Stimulated activated CD4-positive, alpha-beta T cell treated with anti-CD3 and anti-CD28 coated beads, Interleukin-15, amount 100 ng/mL, for 1 hour (primary cell): ENCODE data around the gene VIPR1.
"Not testable (repeated sequence)": the region's sequence is repeated elsewhere in the genome, so short reads cannot be mapped to it uniquely, and the experiment has no call there.

ENCODE experiments used
- DNase-seq, 2 donors: peaks; one replicate each; pipeline ENCODE4 v3.0.0-alpha.2; 2020; ENCODE audit warnings: low read depth in 1 of 2, low spot score in 1 of 2

The VIPR1 gene

GRCh38 chr3:42569593-42570142 lies 67.2 kb downstream of the VIPR1 start:
- no peak for DNase-seq

DNA sequence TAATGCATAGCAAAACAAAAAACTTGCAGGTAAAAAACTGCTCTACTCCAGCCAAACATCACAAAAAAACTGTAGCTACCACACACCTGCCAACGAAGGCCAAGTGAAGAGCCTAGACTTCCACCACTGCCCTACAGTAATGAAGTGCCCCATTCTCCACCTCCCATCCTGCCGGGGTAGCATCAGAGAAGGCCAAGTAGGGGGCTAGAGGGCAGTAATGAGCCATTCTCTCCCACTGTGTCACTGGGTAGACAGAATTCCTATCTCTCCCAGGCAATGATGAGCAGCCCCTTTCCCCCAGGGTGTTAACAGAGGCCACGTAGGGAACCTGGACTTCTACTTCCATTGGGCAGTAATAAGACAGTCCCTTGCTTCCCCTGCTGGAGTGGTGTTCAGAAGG lies 69.8 kb downstream of the VIPR1 start:
- DNase-seq, result no peak

DNA sequence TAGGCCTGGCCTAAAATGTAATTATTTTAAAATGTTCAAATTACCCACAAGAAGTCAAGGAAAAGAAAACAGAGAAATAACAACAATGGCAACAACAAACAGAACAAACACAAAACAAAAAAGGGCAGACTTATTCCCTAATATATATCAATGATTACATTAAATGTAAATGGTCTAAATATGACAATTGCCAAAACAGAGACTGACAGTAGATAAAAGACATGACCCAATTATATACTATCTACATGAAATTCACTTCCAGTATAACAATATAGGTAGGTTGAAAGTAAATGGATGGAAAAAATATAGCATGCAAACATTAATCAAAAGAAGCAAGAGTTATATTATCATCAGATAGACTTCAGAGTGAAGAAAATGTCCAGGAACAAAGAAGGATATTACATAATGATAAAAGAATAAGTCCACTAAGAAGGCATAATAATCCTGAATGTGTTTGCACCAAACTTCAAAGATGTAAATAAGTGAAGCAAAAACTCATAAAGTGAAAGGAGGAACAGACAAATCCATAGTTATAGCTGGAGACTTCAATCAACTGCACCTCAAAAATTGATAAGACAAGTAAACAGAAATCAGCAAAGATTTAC lies 72.8 kb downstream of the VIPR1 start:
- no peak for DNase-seq

GRCh38 chr3:42578054-42578453 lies 75.6 kb downstream of the VIPR1 start:
- no peak for DNase-seq

- not testable (repeated sequence) for DNase-seq
Measured at GRCh38 chr3:42579346-42579745, 76.9 kb downstream of the VIPR1 start.

DNA sequence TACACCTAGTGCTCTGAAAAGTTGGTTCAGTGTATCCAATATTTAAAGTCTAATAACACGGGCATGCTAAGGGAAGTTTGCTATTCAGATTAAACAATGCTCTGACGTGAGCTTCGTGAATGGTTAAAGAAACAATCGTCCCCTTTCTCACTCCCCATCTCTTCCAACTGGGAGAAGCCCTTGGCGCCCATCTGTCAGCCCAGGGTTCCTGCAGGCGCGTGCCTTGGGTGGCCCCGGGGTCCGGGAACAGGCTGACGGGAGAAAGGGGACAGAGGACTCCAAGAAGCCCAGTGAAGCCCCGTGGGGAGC lies 78.9 kb downstream of the VIPR1 start:
- no peak for DNase-seq

DNA sequence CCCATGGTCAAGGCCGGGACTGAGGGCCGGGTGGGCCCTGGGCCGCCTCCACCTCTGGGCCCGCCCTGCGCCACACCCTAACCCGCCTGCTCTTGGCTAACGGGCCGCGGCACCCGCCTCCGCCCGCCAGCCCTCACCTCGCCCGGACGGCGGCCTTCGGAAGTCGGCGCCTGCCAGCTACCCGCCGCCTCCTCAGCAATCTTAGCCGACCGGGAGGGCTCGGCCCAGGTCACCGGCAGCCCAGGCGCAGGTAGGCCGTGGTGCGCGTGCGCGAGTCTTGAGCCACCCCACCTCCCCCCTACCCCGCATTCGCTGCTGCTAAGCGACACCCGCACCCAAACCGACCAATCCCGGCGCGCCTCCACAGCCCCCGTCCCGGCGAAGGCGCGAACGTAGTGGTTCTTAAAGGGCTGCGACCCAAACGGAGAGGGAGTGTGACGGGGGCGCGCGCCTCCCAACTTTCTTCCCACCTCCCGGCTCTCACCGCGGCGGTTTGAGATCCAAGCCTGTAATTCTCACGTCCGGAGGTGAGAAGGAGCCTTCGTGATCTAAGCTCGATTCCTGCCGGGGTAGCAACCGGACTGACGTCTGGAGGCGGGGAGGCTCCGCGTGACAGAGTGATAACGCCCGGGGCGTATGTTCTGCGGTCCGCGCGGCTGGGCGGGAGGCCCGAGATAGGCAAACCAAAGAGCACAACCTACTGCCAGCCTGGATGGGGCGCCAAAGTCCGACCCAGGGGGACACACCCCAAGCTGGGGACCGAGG lies 79.4 kb downstream of the VIPR1 start, which contains the start of gene SEC22C:
Gene SEC22C (minus strand): TSS at position 259 of the 765 bp plus-strand sequence. CDS start 12,921 bp downstream, outside the sequence.
- peak; percentile 89 to 90 for DNase-seq

DNA sequence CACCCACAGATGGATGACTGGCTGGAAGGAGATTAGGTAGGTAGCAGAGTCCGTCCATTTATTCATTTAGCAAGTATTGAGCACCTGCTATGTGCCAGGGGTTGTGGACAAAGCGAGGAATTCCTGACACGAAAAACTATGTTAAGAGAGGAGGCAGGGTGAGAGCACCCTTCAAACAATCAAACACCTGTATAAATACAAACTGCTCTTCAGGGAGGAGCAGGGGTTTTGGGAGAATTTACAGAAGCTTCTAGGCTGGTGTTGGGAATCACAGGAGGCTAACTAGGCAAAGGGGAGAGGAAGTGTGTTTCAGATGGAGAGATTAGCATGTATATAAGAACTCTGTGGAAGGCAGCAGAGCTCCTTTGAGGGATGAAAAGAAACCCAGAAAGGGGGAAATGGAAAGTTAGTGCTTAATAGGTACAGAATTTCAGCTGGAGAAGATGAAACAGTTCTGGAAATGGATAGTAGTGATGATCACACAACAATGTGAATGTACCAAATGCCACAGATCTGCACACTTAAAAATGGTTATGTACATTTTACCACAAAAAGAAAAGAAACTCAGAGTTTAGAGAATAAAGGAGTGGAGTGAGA lies 80.1 kb downstream of the VIPR1 start:
- no peak for DNase-seq
